ENCODE results near the gene CDC5L.
"Not testable (repeated sequence)": the region's sequence is repeated elsewhere in the genome, so short reads cannot be mapped to it uniquely, and the experiment has no call there.

Gene CDC5L

DNA sequence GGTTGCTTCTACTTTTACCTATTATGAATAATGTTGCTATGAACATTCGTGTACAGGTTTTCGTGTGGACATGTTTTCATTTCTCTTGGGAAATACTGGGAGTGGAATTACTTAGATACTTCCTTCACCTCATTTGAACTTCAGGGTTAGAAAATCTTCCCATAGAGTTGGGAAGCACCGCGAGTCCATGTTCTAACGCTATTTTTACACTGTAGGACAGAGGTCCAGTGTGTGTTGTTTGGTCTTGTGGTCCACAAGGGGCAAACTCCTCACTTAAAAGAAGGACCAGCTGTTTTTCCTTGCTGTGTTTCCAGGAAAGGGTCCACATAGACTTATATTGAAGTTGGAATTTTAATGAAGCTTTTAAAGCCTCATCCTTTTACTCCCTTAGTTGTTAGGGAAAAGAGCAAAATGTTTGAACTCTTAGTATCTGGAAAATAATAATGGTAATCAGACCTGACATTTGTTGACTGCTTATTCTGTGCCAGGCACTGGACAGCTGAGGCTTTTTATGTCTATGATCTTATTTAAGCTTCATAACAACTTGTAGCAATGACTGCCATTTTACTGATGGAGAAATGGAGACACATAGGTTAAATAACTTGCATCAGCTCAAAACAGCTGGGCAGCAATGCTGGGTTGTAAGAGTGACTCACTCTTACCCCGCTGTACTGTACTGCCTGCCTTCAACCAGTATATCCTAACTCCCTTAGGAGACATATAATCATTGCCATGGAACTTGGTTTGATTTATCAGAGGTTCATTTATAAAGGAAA is 52.0 kb downstream of the CDC5L start:
- TF ChIP-seq, protein P1, sequence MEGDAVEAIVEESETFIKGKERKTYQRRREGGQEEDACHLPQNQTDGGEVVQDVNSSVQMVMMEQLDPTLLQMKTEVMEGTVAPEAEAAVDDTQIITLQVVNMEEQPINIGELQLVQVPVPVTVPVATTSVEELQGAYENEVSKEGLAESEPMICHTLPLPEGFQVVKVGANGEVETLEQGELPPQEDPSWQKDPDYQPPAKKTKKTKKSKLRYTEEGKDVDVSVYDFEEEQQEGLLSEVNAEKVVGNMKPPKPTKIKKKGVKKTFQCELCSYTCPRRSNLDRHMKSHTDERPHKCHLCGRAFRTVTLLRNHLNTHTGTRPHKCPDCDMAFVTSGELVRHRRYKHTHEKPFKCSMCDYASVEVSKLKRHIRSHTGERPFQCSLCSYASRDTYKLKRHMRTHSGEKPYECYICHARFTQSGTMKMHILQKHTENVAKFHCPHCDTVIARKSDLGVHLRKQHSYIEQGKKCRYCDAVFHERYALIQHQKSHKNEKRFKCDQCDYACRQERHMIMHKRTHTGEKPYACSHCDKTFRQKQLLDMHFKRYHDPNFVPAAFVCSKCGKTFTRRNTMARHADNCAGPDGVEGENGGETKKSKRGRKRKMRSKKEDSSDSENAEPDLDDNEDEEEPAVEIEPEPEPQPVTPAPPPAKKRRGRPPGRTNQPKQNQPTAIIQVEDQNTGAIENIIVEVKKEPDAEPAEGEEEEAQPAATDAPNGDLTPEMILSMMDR (IDR thresholded peaks at IDR 0.05; ENCODE audit: insufficient read depth, low read depth, low read length, missing control alignments) = no peak
- no peak for DNase-seq (ENCODE audit: low read depth)

DNA sequence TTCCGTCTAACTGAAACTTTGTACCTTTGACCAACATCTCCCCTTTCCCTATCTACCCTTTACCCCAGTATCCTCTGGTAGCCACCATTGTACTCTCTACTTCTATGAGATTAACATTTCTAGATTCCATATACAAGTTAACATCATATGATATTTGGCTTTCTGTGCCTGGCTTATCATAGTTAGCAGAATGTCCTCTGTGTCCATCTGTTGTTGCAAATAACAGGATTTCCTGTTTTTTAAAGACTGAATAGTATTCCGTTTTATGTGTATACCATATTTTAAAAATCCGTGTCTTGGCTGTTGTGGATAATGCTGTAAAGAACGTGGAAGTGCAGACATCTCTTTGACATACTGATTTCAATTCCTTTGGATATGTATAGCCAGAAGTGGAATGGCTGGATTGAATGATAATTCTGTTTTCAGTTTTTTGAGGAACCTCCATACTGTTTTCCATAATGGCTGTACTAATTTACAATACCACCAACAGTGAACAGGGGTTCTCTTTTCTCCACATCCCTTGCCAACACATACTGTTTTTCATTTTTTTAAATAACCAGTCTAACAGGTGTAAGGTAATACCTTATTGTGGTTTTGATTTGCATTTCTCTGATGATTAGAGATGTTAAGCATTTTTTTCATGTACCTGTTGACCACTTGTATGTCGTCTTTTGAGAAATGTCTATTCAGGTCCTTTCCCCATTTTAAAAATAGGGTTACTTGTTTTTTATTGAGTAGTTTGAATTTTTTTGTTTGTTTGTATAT is 53.8 kb downstream of the CDC5L start:
- DNase-seq (ENCODE audit: low read depth) = no peak
- H3K4me3 ChIP-seq (ENCODE audit: low read depth, low read length) = no peak overlapping the region
- TF ChIP-seq, protein P1 (IDR thresholded peaks at IDR 0.05; ENCODE audit: insufficient read depth, low read depth, low read length, missing control alignments) = no peak

More for the DNA sequence above, 52.0 kb downstream of the CDC5L start:
- no peak overlapping the region for H3K4me3 ChIP-seq (ENCODE audit: low read depth, low read length)

DNA sequence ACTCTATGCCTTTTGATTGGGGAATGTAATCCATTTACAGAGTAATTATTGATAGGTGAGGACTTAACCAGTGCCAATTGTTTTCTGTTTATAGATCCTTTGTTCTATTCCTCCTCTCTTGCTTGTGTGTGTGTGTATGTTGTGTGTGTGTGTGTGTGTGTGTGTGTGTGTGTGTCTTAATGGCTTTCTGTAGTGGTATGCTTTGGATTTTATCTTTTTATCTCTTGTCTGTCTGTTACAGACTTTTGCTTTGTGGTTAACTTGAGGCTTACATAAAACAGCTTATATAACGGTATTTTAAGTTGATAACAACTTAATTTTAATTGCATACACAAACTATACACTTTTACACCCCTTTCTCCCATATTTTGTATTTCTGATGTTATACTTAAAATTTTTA is 54.7 kb downstream of the CDC5L start:
- TF ChIP-seq, protein P1 (IDR thresholded peaks at IDR 0.05; ENCODE audit: insufficient read depth, low read depth, low read length, missing control alignments) = no peak
- no peak for DNase-seq (ENCODE audit: low read depth)
- no peak overlapping the region for H3K4me3 ChIP-seq (ENCODE audit: low read depth, low read length)

DNA sequence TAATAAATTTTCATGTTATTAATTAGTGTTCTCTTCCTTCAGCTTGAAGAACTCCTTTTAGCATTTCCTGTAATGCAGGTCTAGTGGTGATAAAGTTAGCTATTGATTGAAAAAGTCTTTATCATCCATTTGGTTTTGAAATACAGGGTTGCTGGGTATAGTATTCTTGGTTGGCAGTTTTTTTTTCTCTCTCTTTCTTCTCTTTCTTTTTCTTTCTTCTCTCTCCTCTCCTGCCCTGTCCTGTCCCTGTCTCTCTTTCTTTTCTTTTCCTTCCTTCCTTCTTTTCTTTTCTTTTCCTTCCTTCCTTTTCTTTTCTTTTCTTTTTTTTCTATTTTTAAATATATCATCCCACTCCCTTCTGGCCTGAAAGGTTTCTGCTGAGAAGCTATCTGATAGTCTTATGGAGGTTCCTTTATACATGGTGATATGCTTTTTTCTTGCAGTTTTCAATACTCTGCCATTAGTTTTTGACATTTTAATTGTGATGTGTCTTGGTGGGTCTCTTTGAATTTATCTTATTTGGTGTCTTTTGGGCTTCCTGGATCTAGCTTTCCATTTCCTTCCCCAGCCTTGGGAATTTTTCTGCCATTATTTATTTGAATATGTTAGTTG is 55.4 kb downstream of the CDC5L start:
- TF ChIP-seq, protein P1 (IDR thresholded peaks at IDR 0.05; ENCODE audit: insufficient read depth, low read depth, low read length, missing control alignments) = no peak
- no peak for DNase-seq (ENCODE audit: low read depth)
- no peak overlapping the region for H3K4me3 ChIP-seq (ENCODE audit: low read depth, low read length)

DNA sequence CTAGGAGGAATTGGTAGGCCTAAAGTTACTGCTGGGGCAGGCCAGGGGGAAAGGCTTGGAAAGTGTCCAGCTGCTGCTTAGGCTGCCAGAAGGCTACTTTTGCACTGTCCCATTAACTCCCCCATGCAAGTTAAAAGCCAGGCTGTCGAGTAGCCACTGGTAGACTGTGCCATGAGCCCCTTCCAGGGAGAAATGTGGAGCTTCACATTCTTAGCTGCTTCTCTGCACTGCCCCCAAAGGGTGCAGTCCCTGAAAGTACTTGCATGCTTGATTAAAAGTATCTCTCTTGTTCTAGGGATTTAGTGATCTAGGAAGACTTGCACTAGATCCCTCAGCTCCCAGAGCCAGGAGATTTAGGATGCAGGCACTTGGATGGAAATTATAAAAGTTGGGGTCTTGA is 57.3 kb downstream of the CDC5L start:
- no peak for DNase-seq (ENCODE audit: low read depth)
- H3K4me3 ChIP-seq (ENCODE audit: low read depth, low read length) = no peak overlapping the region
- TF ChIP-seq, protein P1 (IDR thresholded peaks at IDR 0.05; ENCODE audit: insufficient read depth, low read depth, low read length, missing control alignments) = no peak

DNA sequence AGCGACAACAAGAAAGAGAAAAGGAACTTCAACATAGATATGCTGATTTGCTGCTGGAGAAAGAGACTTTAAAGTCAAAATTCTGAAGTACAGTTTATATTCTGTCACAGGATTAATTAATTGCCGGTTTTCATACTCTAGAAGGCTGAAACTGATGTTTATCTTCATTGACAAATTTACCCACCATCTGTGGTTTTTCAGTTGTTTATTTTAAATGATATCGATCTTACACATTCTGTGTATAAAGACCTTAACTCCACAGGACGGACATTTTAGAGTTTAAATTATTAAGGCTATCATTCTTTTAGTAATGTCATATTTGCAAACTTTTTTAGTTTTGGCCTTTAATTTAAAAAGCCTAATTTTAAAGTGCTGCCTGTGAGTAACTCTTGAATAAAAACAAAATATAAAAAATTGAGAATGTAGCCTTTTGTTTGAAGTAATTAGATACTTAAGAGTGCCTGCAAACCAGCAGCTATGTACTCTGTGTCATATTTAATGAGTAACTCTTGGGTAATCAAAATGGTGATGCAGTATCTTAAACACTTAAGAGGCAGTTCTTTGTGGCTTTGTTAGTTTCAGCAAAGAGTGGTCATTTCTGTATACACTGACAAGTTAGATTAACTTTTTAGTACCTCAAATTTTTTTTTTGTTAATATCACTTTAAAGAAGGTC is 59.3 kb downstream of the CDC5L start:
- TF ChIP-seq, protein P1 (IDR thresholded peaks at IDR 0.05; ENCODE audit: insufficient read depth, low read depth, low read length, missing control alignments) = no peak
- no peak overlapping the region for H3K4me3 ChIP-seq (ENCODE audit: low read depth, low read length)
- DNase-seq (ENCODE audit: low read depth) = no peak

DNA sequence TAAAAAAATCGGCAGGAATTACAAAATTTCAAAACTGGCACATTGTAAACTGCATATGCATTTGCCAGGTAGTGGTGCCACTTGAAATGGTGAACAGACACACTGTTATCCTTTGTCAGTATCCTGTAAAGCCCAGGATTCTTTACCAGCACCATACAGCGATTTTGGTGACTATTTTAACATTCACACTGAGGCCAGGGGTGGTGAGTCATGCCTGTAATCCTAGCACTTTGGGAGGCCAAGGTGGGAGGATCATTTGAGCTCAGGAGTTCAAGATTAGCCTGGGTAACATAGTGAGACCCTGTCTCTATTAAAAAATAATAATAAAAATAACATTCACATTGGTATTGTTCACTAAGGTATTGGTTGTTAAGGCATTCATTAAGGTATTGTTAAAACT is 61.7 kb downstream of the CDC5L start:
- H3K4me3 ChIP-seq (ENCODE audit: low read depth, low read length); DNase-seq (ENCODE audit: low read depth): not testable (repeated sequence)
